ENCODE data around the gene CCDC149. TPM values are rescaled to one million over a fixed set of nuclear protein-coding genes. Genes with fewer than 3 reads are reported as not detected.

The CCDC149 gene
- total RNA-seq, 1 experiment from 2014 or later: 5.3 TPM

GRCh38 chr4:24809815-24810405 is 102.9 kb downstream of the CCDC149 start:
- BruUV-seq (replicated peaks): no TSS peak
- H3K9me2 ChIP-seq (ENCODE audit: insufficient read depth): no peaks in the 10 kb centered on the region
- H3K36me3 ChIP-seq (ENCODE audit: control insufficient read depth in 1 of 2, insufficient read depth in 2 of 2, low read length in 2 of 2): no peaks in the 10 kb centered on the region
- no peak overlapping the region for H2AFZ ChIP-seq (ENCODE audit: low read depth, low read length, poor library complexity, severe bottlenecking)
- no peaks in the 10 kb centered on the region for H3K9me3 ChIP-seq (ENCODE audit: control insufficient read depth in 1 of 2, insufficient read depth in 1 of 2, low read depth in 1 of 2, low read length in 2 of 2)
- intact Hi-C loops (cut with micrococcal nuclease): no loop called here
- CTCF ChIA-PET: no interaction called here
- H3K27me3 ChIP-seq (ENCODE audit: insufficient read depth, low read length): no peaks in the 10 kb centered on the region
- no peak overlapping the region for H3K9ac ChIP-seq (ENCODE audit: low read length)
- H3K4me1 ChIP-seq (ENCODE audit: control insufficient read depth in 1 of 2, insufficient read depth in 2 of 2, low read length in 2 of 2): no peaks in the 10 kb centered on the region
- no peak overlapping the region for H3K4me2 ChIP-seq (ENCODE audit: low read length)
- DNase-seq (ENCODE audit: low read depth, low spot score) (no peak), ATAC-seq (no peak)
- TF ChIP-seq CTCF (IDR thresholded peaks at IDR 0.05 in 2 of 3, conservative IDR thresholded peaks at IDR 0.05 in 1 of 3; ENCODE audit: borderline replicate concordance in 1 of 3, insufficient read depth in 1 of 3, low read depth in 2 of 3, low read length in 2 of 3) (no peak), FOSL1 (IDR thresholded peaks at IDR 0.05; ENCODE audit: low read depth) (no peak), ZNF274 (IDR thresholded peaks at IDR 0.05; ENCODE audit: low read depth, low read length) (no peak), SRF (IDR thresholded peaks at IDR 0.05; ENCODE audit: low read depth) (no peak), POLR2AphosphoS5 (IDR thresholded peaks at IDR 0.05; ENCODE audit: low read depth, low read length) (no peak), EGR1 (IDR thresholded peaks at IDR 0.05; ENCODE audit: low read depth) (no peak), EZH2 (IDR thresholded peaks at IDR 0.05) (no peak), JUND (IDR thresholded peaks at IDR 0.05) (no peak), SP1 (IDR thresholded peaks at IDR 0.05; ENCODE audit: low read depth) (no peak), TCF7L2 (IDR thresholded peaks at IDR 0.05; ENCODE audit: borderline replicate concordance, extremely low read depth, insufficient read depth, insufficient read length) (no peak), EZH2phosphoT487 (IDR thresholded peaks at IDR 0.05; ENCODE audit: borderline replicate concordance) (no peak), RAD21 (IDR thresholded peaks at IDR 0.05; ENCODE audit: low read depth) (no peak), ELF1 (IDR thresholded peaks at IDR 0.05; ENCODE audit: borderline replicate concordance, low read depth) (no peak), POLR2A (IDR thresholded peaks at IDR 0.05; ENCODE audit: borderline replicate concordance, extremely low read depth, insufficient read depth, insufficient read length) (no peak), YY1 (IDR thresholded peaks at IDR 0.05; ENCODE audit: extremely low read depth, insufficient replicate concordance, low read depth, low read length) (no peak)
- TF ChIP-seq, protein P1, sequence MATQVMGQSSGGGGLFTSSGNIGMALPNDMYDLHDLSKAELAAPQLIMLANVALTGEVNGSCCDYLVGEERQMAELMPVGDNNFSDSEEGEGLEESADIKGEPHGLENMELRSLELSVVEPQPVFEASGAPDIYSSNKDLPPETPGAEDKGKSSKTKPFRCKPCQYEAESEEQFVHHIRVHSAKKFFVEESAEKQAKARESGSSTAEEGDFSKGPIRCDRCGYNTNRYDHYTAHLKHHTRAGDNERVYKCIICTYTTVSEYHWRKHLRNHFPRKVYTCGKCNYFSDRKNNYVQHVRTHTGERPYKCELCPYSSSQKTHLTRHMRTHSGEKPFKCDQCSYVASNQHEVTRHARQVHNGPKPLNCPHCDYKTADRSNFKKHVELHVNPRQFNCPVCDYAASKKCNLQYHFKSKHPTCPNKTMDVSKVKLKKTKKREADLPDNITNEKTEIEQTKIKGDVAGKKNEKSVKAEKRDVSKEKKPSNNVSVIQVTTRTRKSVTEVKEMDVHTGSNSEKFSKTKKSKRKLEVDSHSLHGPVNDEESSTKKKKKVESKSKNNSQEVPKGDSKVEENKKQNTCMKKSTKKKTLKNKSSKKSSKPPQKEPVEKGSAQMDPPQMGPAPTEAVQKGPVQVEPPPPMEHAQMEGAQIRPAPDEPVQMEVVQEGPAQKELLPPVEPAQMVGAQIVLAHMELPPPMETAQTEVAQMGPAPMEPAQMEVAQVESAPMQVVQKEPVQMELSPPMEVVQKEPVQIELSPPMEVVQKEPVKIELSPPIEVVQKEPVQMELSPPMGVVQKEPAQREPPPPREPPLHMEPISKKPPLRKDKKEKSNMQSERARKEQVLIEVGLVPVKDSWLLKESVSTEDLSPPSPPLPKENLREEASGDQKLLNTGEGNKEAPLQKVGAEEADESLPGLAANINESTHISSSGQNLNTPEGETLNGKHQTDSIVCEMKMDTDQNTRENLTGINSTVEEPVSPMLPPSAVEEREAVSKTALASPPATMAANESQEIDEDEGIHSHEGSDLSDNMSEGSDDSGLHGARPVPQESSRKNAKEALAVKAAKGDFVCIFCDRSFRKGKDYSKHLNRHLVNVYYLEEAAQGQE (IDR thresholded peaks at IDR 0.05; ENCODE audit: low read depth): no peak
- H3K79me2 ChIP-seq (ENCODE audit: insufficient read depth, low read length): no peaks in the 10 kb centered on the region
- POLR2A ChIA-PET: no interaction called here
- no peak overlapping the region for H3K4me3 ChIP-seq (replicated peaks in 1 of 2; ENCODE audit: low read depth in 1 of 2, low read length in 2 of 2)
- no peaks in the 10 kb centered on the region for H4K20me1 ChIP-seq (ENCODE audit: insufficient read depth)
- RAD21 ChIA-PET (ENCODE audit: low non-redundant PET in 1 of 2, low total read pairs in 2 of 2, uncharacterized antibody in 2 of 2, unreplicated experiment in 2 of 2): no interaction called here
- H3K27ac ChIP-seq (ENCODE audit: low read depth, low read length): no peak overlapping the region
